ENCODE data around the gene CD47. TPM values are rescaled to one million over a fixed set of nuclear protein-coding genes. Genes with fewer than 3 reads are reported as not detected.

Gene CD47
- total RNA-seq, 1 experiment from 2014 or later: 42.5 TPM

- no peak overlapping the region for H3K27ac ChIP-seq (ENCODE audit: low read depth, low read length)
- H4K20me1 ChIP-seq (ENCODE audit: insufficient read depth): no peaks in the 10 kb centered on the region
- TF ChIP-seq EGR1 (IDR thresholded peaks at IDR 0.05; ENCODE audit: low read depth) (no peak), ELF1 (IDR thresholded peaks at IDR 0.05; ENCODE audit: borderline replicate concordance, low read depth) (no peak), EZH2 (IDR thresholded peaks at IDR 0.05) (no peak), POLR2A (IDR thresholded peaks at IDR 0.05; ENCODE audit: borderline replicate concordance, extremely low read depth, insufficient read depth, insufficient read length) (no peak), JUND (IDR thresholded peaks at IDR 0.05) (no peak), YY1 (IDR thresholded peaks at IDR 0.05; ENCODE audit: extremely low read depth, insufficient replicate concordance, low read depth, low read length) (no peak), RAD21 (IDR thresholded peaks at IDR 0.05; ENCODE audit: low read depth) (no peak), ZFX (IDR thresholded peaks at IDR 0.05) (no peak), POLR2AphosphoS5 (IDR thresholded peaks at IDR 0.05; ENCODE audit: low read depth, low read length) (no peak), ZNF274 (IDR thresholded peaks at IDR 0.05; ENCODE audit: low read depth, low read length) (no peak), SIN3A (IDR thresholded peaks at IDR 0.05; ENCODE audit: low read depth) (no peak), SRF (IDR thresholded peaks at IDR 0.05; ENCODE audit: low read depth) (no peak), FOSL1 (IDR thresholded peaks at IDR 0.05; ENCODE audit: low read depth) (no peak), TCF7L2 (IDR thresholded peaks at IDR 0.05; ENCODE audit: borderline replicate concordance, extremely low read depth, insufficient read depth, insufficient read length) (no peak), CEBPB (IDR thresholded peaks at IDR 0.05; ENCODE audit: low read depth) (no peak)
- TF ChIP-seq, protein P1, sequence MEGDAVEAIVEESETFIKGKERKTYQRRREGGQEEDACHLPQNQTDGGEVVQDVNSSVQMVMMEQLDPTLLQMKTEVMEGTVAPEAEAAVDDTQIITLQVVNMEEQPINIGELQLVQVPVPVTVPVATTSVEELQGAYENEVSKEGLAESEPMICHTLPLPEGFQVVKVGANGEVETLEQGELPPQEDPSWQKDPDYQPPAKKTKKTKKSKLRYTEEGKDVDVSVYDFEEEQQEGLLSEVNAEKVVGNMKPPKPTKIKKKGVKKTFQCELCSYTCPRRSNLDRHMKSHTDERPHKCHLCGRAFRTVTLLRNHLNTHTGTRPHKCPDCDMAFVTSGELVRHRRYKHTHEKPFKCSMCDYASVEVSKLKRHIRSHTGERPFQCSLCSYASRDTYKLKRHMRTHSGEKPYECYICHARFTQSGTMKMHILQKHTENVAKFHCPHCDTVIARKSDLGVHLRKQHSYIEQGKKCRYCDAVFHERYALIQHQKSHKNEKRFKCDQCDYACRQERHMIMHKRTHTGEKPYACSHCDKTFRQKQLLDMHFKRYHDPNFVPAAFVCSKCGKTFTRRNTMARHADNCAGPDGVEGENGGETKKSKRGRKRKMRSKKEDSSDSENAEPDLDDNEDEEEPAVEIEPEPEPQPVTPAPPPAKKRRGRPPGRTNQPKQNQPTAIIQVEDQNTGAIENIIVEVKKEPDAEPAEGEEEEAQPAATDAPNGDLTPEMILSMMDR (IDR thresholded peaks at IDR 0.05 in 2 of 3, conservative IDR thresholded peaks at IDR 0.05 in 1 of 3; ENCODE audit: borderline replicate concordance in 1 of 3, insufficient read depth in 1 of 3, low read depth in 2 of 3, low read length in 2 of 3): no peak
- TF ChIP-seq, protein P2, sequence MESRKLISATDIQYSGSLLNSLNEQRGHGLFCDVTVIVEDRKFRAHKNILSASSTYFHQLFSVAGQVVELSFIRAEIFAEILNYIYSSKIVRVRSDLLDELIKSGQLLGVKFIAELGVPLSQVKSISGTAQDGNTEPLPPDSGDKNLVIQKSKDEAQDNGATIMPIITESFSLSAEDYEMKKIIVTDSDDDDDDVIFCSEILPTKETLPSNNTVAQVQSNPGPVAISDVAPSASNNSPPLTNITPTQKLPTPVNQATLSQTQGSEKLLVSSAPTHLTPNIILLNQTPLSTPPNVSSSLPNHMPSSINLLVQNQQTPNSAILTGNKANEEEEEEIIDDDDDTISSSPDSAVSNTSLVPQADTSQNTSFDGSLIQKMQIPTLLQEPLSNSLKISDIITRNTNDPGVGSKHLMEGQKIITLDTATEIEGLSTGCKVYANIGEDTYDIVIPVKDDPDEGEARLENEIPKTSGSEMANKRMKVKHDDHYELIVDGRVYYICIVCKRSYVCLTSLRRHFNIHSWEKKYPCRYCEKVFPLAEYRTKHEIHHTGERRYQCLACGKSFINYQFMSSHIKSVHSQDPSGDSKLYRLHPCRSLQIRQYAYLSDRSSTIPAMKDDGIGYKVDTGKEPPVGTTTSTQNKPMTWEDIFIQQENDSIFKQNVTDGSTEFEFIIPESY (IDR thresholded peaks at IDR 0.05; ENCODE audit: extremely low read depth, insufficient replicate concordance, low read length): no peak
- TF ChIP-seq, protein P3, sequence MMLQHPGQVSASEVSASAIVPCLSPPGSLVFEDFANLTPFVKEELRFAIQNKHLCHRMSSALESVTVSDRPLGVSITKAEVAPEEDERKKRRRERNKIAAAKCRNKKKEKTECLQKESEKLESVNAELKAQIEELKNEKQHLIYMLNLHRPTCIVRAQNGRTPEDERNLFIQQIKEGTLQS (IDR thresholded peaks at IDR 0.05): no peak
- TF ChIP-seq, protein P4, sequence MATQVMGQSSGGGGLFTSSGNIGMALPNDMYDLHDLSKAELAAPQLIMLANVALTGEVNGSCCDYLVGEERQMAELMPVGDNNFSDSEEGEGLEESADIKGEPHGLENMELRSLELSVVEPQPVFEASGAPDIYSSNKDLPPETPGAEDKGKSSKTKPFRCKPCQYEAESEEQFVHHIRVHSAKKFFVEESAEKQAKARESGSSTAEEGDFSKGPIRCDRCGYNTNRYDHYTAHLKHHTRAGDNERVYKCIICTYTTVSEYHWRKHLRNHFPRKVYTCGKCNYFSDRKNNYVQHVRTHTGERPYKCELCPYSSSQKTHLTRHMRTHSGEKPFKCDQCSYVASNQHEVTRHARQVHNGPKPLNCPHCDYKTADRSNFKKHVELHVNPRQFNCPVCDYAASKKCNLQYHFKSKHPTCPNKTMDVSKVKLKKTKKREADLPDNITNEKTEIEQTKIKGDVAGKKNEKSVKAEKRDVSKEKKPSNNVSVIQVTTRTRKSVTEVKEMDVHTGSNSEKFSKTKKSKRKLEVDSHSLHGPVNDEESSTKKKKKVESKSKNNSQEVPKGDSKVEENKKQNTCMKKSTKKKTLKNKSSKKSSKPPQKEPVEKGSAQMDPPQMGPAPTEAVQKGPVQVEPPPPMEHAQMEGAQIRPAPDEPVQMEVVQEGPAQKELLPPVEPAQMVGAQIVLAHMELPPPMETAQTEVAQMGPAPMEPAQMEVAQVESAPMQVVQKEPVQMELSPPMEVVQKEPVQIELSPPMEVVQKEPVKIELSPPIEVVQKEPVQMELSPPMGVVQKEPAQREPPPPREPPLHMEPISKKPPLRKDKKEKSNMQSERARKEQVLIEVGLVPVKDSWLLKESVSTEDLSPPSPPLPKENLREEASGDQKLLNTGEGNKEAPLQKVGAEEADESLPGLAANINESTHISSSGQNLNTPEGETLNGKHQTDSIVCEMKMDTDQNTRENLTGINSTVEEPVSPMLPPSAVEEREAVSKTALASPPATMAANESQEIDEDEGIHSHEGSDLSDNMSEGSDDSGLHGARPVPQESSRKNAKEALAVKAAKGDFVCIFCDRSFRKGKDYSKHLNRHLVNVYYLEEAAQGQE (IDR thresholded peaks at IDR 0.05; ENCODE audit: low read depth): no peak
- POLR2A ChIA-PET: no interaction called here
- H2AFZ ChIP-seq (ENCODE audit: low read depth, low read length, poor library complexity, severe bottlenecking): no peak overlapping the region
- H3K4me1 ChIP-seq (ENCODE audit: control insufficient read depth in 1 of 2, insufficient read depth in 2 of 2, low read length in 2 of 2): peaks cover 0 to 6% of the 10 kb centered on the region in 2 experiments; a peak in 3 of 4 replicates
- CTCF ChIA-PET: no interaction called here
- no peaks in the 10 kb centered on the region for H3K36me3 ChIP-seq (ENCODE audit: control insufficient read depth in 1 of 2, insufficient read depth in 2 of 2, low read length in 2 of 2)
- H3K4me3 ChIP-seq (replicated peaks in 1 of 2; ENCODE audit: low read depth in 1 of 2, low read length in 2 of 2): no peak overlapping the region
- no peak overlapping the region for H3K9ac ChIP-seq (ENCODE audit: low read length)
- RAD21 ChIA-PET (ENCODE audit: low non-redundant PET in 1 of 2, low total read pairs in 2 of 2, uncharacterized antibody in 2 of 2, unreplicated experiment in 2 of 2): no interaction called here
- BruUV-seq (replicated peaks): no TSS peak
- H3K9me2 ChIP-seq (ENCODE audit: insufficient read depth): no peaks in the 10 kb centered on the region
- no peak for DNase-seq (ENCODE audit: low read depth, low spot score)
- H3K27me3 ChIP-seq (ENCODE audit: insufficient read depth, low read length): no peaks in the 10 kb centered on the region
- ATAC-seq: no peak
- intact Hi-C loops (cut with micrococcal nuclease): no loop called here
- no peak overlapping the region for H3K4me2 ChIP-seq (ENCODE audit: low read length)
- no peaks in the 10 kb centered on the region for H3K79me2 ChIP-seq (ENCODE audit: insufficient read depth, low read length)
- H3K9me3 ChIP-seq (ENCODE audit: control insufficient read depth in 1 of 2, insufficient read depth in 1 of 2, low read depth in 1 of 2, low read length in 2 of 2): no peaks in the 10 kb centered on the region
Measured at GRCh38 chr3:108006881-108007331, 83.9 kb downstream of the CD47 start.
